Stimulated activated CD8-positive, alpha-beta memory T cell treated with anti-CD3 and anti-CD28 coated beads, Interleukin-12 subunit alpha, Interleukin-12 subunit beta, amount 100 ng/mL, for 24 hours (primary cell): ENCODE results near the gene WDR62.
"Not testable (repeated sequence)": the region's sequence is repeated elsewhere in the genome, so short reads cannot be mapped to it uniquely, and the experiment has no call there.

Experiments
- DNase-seq: peaks from one replicate; pipeline ENCODE4 v3.0.0-alpha.2; 2020; ENCODE audit errors: extremely low read depth

WDR62 gene

DNA sequence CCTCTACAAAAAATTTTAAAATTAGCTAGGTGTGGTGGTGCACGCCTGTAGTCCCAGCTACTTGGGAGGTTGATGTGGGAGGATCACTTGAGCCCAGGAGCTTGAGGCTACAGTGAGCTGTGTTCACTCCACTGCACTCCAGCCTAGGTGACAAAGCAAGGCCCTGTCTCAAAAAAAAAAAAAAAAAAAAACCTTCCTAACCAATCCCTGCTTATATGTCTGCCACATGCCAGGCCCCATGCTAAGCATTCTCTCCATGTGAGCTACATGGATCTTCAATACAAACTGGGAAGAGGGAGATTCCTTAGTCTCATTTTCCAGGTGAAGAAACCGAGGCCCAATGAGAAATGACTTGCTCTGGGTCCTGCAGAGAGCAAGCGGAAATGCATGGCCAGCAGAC, 54.0 kb downstream of the WDR62 start:
- DNase-seq = no peak

- DNase-seq = no peak
These were observed 55.9 kb downstream of the WDR62 start, which contains the start of gene OVOL3 for GRCh38 chr19:36110487-36111199. OVOL3 (plus strand) TSS chr19:36111143; CDS start chr19:36111203, 60 bp downstream.

GRCh38 chr19:36111200-36111539, 56.5 kb downstream of the WDR62 start:
- no peak for DNase-seq

- DNase-seq = no peak
These were observed 58.0 kb downstream of the WDR62 start for GRCh38 chr19:36112678-36113077.

GRCh38 chr19:36113425-36113824, 58.7 kb downstream of the WDR62 start:
- no peak for DNase-seq

GRCh38 chr19:36113894-36114720, 59.4 kb downstream of the WDR62 start:
- no peak for DNase-seq

DNA sequence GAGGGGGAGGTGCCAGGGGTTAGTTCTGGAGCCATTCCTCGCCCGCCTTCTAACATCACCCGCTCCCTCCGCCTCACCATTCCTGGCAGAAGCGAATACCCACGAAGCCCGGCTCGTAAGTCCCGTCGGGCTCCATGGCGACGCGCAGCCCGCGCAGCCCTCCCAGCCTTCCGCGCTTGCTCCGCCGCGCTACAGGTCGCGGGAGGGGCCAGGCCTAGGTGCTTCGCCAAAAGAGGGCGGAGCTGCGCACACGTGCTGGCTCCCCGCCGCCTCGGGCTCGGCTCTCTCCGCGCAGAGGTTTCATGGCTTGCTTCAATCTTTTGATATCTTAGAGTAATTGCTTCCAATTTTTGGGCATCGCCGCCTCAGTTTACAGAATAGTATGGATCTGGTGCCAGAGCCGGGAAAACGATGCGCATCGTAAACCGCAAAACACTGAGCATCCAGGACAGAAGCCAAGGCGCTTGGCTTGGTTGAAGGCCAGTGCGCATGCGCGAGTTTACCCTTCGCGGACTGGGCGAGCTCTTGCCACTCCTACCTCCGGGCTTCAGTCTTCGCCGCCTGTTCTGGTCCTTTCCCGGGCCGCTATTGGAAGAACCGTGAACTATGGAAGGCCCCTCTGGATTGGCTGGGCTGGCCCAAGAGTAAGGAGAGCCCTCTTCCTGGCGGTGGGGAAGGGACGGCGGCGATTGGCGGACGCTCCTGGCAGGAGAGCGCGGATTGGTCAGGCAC, 60.2 kb downstream of the WDR62 start, which contains the start of gene POLR2I:
Gene POLR2I, minus strand, starts transcription at position 155 of the 732 bp plus-strand sequence. Its CDS starts 19 bp downstream, at position 136.
- DNase-seq = peak; percentile 95

DNA sequence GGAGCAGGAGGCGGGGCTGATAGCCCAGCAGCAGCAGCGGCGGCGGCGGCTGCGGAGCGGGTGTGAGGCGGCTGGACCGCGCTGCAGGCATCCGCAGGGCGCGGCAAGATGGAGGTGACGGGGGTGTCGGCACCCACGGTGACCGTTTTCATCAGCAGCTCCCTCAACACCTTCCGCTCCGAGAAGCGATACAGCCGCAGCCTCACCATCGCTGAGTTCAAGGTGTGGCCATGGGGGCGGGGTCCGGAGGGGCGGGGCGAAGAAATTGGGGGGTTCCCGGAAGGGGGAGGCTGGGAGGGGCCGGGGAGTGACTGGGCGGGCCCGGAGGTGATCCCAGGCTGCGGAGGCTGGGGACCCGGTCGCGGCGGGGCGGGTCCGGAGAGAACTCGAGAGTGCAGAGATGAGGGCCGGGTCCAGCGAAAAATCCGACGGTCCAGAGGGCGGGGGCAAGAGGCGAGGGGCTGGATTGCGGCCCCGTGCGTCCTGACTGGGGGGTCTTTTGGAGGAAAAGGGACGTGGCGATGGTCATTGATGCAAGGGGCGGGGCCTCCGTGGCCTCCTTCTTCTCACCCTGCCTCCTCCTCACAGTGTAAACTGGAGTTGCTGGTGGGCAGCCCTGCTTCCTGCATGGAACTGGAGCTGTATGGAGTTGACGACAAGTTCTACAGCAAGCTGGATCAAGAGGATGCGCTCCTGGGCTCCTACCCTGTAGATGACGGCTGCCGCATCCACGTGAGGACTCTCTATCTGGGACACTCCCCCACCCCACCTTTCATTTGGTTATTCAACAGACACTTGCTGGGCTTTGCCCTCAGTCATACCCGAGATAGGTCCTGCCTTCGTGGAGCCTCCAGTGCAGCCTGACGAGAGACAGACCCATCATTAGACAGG, 61.0 kb downstream of the WDR62 start, which contains the start of gene TBCB:
Gene TBCB, plus strand, starts transcription at position 16 of the 891 bp plus-strand sequence. Its CDS starts 93 bp downstream, at position 109.
- DNase-seq = peak; percentile 84

DNA sequence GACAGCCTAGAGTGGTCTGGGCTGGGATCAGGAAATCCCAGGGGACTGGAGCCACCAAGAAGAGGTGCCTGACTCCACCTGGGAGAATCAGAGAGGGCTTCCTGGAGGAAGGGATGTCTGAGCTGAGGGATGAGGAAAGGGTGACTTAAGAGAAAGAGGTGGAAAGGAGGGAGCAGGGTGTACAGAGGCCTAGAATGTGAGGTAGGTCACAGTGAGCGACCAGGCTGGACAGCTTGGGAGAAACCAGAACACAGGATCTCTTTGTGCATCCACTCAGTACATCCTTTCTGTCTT, 61.6 kb downstream of the WDR62 start:
- DNase-seq = no peak

DNA sequence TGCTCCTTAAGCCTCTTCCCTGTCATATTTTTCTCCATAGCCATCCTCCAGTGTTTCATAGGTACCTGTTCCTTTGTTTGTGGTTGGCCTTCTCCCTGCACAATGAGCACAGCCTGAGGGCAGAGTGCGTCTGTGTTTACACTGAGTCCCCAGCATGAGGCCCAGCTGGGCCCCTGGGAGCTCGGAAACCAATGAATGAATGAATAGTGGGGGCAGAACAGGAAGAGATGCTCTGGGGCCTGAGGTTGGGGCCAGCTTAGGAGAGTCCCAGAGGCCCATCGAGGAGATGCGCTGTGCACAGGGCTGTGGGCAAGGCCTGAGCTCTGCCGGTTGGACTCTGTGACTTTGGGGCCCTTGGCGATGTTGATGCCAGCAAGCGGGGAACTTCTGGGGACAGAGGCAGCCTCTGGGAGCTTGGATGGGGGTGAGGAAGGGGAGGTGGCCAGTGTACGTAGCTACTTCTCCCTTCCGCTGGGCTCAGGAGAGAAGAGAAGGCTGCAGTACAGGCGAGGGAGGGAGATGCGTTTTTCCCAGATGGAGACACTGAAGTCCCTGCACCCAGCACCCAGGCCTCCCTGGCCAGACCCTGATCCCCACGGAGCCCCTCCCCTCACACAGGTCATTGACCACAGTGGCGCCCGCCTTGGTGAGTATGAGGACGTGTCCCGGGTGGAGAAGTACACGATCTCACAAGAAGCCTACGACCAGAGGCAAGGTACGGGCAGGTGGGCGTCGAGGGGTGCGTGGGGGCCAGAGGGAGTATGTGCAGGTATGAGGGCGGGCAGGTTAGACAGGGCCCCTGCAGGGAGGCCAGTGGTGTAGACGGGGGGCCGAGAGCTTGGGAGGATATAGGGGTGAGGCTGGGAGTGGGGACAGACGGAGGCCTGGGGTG, 65.6 kb downstream of the WDR62 start:
- DNase-seq = no peak

DNA sequence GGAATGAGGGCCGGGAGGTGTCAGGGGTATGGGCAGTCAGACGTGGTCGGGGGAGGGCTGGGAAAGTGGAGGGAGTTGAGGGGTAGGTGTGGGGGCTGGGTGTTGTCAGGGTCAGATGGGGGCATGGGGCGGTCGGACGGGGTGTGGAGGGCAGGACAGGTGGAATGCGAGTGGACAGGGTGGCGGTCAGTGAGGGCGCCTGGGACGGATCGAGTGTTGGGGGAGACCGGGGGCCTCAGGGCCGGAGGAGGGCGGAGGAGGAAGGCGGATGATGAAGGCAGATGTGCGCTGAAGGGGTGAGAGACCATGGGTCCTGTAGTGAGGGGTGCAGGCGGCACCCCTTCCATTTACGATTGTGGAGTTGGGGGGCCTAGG, 66.3 kb downstream of the WDR62 start:
- DNase-seq = no peak

- DNase-seq = no peak
These were observed 66.9 kb downstream of the WDR62 start for GRCh38 chr19:36121486-36122124.

DNA sequence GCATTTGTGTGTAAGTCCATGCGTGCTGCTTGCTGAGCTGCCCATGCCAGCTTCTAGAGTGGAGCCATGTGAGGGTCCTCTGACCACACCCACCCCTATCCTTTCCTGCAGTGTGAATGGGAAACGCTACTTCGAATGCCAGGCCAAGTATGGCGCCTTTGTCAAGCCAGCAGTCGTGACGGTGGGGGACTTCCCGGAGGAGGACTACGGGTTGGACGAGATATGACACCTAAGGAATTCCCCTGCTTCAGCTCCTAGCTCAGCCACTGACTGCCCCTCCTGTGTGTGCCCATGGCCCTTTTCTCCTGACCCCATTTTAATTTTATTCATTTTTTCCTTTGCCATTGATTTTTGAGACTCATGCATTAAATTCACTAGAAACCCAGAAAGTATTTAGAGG, 70.9 kb downstream of the WDR62 start:
- DNase-seq = no peak

GRCh38 chr19:36128392-36128736, 73.7 kb downstream of the WDR62 start:
- DNase-seq = no peak

DNA sequence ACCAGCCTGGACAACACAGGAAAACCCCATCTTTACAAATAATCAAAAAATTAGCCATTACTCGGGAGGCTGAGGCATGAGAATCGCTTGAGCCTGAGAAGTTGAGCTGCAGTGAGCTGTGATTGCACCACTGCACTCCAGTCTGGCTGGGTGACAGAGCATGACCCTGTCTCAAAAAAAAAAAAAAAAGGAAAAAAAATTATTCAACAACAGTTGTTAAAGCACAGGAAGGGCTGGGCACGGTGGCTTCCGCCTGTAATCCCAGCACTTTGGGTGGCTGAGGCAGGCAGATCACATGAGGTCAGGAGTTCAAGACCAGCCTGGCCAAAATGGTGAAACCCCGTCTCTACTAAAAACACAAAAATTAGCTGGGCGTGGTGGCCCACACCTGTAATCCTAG, 76.5 kb downstream of the WDR62 start:
- not testable (repeated sequence) for DNase-seq

DNA sequence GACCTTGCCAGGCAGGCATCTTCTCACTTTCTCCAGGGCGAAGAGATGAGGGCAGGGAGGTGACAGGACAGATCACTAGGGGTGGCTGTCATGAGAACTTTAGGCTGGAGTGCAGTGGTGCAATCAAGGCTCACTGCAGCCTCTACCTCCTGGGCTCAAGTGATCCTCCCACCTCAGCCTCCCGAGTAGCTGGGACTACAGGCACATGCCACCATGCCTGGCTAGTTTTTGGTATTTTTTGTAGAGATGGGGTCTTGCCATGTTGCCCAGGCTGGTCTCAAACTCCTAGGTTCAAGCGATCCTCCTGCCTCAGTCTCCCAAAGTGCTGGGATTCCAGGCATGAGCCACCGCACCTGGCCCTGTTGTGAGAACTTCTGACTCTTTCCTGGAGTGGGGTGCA, 80.2 kb downstream of the WDR62 start:
- DNase-seq = not testable (repeated sequence)

- DNase-seq = no peak
These were observed 82.4 kb downstream of the WDR62 start for GRCh38 chr19:36136964-36137686.

GRCh38 chr19:36139120-36139472, 84.4 kb downstream of the WDR62 start:
- no peak for DNase-seq
